ENCODE measurements around the gene PRSS23. TPM values are rescaled to one million over a fixed set of nuclear protein-coding genes. Genes with fewer than 3 reads are reported as not detected.

Gene PRSS23
- total RNA-seq, 2 experiments from 2014 or later, result 0.35 to 0.38 TPM

DNA sequence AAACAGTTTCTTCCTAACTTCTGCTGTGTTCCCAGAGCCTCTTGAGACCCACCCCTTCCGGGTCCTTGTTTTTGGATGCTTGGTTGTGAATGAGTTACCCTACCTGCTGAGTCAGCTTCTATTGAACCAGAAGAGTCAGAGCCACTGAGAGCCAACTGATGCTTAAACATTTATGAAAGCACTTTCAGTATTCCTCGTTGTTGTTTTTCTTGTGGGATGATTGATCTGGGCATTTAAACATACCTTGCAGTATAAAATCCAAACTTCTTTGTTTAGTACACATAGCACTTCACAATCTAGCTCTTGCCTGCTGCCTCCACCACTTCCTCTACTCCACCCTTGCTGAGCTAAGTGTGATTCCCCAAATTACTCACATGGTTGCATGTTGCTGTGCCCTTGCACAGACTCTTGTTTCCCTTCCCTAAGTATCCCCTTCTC, 5.5 kb downstream of the PRSS23 start:
- Mint-ChIP-seq H3K9me3 (no peaks in the 10 kb centered on the region), H3K4me3 (no peak overlapping the region), H3K36me3 (ENCODE audit: low read depth) (no peaks in the 10 kb centered on the region), H3K27me3 (ENCODE audit: low read depth) (peaks cover 40% of the 10 kb centered on the region), H3K27ac (no peak overlapping the region), H3K4me1 (ENCODE audit: low read depth) (peaks cover 46% of the 10 kb centered on the region)
- CTCF ChIA-PET, result interaction anchor here (0.9 to 1.4 kb wide), 4 partner anchors 15 to 348 kb away, joined by 3 to 4 read pairs (median 4); no protein-coding TSS in a partner anchor
- peak; percentile 75 for DNase-seq
- intact Hi-C loops (cut with micrococcal nuclease), result loop anchor here (1.0 to 5.0 kb wide), 13 partner anchors 63 to 1141 kb away; partner anchors contain the start of genes CCDC83, CREBZF and PICALM

DNA sequence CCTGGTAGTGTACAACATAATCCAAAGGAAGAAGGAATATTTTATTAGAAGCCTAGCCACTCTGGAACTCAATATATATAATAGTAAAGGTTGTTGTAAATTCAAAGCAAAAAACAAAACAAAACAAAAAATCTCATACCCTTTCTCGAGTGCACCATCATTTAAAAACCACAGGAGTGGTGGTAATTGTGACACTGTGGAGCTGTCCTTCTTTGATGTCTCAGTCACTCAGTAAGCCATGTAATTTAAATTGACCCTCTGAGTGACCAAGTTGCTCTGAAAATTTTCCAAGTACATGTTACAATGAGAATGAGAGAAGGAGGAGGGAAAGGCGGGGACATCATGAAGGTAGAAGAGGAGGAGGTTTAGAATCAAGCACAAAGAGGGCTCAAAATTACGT, 6.6 kb downstream of the PRSS23 start:
- Mint-ChIP-seq H3K4me1 (ENCODE audit: low read depth) (peaks cover 43% of the 10 kb centered on the region), H3K27me3 (ENCODE audit: low read depth) (peaks cover 32% of the 10 kb centered on the region), H3K36me3 (ENCODE audit: low read depth) (no peaks in the 10 kb centered on the region), H3K4me3 (no peak overlapping the region), H3K27ac (no peak overlapping the region), H3K9me3 (no peaks in the 10 kb centered on the region)
- intact Hi-C loops (cut with micrococcal nuclease), result loop anchor here (1.0 to 5.0 kb wide), 13 partner anchors 64 to 1142 kb away; partner anchors contain the start of genes CCDC83, CREBZF and PICALM
- CTCF ChIA-PET, result interaction anchor here (1.2 to 1.4 kb wide), 3 partner anchors 14 to 349 kb away, joined by 4 read pairs; no protein-coding TSS in a partner anchor
- no peak for DNase-seq

DNA sequence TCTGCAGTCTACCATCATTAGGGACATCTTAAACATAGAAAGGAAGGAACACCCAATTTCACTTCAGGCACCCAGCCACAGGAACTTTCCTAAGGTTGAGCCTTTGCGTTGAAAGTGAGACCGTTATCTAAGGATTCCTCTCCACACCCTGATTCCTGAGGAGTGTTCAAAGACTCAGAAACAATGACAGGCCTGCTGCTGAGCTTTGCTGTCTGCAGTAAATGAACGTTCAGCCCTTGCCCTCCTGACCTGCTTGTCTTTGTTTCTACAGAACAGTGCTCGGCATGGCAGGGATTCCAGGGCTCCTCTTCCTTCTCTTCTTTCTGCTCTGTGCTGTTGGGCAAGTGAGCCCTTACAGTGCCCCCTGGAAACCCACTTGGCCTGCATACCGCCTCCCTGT, 7.0 kb downstream of the PRSS23 start:
- intact Hi-C loops (cut with micrococcal nuclease), result loop anchor here (2.0 to 5.0 kb wide), 6 partner anchors 445 to 1055 kb away; partner anchors contain the start of genes CCDC83 and PICALM
- H3K9me3 Mint-ChIP-seq, result no peaks in the 10 kb centered on the region
- no peak overlapping the region for H3K4me3 Mint-ChIP-seq
- DNase-seq, result no peak
- no peaks in the 10 kb centered on the region for H3K36me3 Mint-ChIP-seq (ENCODE audit: low read depth)
- H3K27ac Mint-ChIP-seq, result no peak overlapping the region
- peaks cover 30% of the 10 kb centered on the region for H3K27me3 Mint-ChIP-seq (ENCODE audit: low read depth)
- peaks cover 39% of the 10 kb centered on the region for H3K4me1 Mint-ChIP-seq (ENCODE audit: low read depth)
- CTCF ChIA-PET, result no interaction called here

DNA sequence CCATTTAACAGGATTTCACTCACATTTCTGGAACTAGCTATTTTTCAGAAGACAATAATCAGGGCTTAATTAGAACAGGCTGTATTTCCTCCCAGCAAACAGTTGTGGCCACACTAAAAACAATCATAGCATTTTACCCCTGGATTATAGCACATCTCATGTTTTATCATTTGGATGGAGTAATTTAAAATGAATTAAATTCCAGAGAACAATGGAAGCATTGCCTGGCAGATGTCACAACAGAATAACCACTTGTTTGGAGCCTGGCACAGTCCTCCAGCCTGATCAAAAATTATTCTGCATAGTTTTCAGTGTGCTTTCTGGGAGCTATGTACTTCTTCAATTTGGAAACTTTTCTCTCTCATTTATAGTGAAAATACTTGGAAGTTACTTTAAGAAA, 9.2 kb downstream of the PRSS23 start:
- Mint-ChIP-seq H3K9me3 (no peaks in the 10 kb centered on the region), H3K4me3 (no peak overlapping the region), H3K27ac (no peak overlapping the region), H3K36me3 (ENCODE audit: low read depth) (no peaks in the 10 kb centered on the region), H3K4me1 (ENCODE audit: low read depth) (peaks cover 21% of the 10 kb centered on the region), H3K27me3 (ENCODE audit: low read depth) (peaks cover 24% of the 10 kb centered on the region)
- CTCF ChIA-PET, result no interaction called here
- no peak for DNase-seq
- intact Hi-C loops (cut with micrococcal nuclease), result loop anchor here (5.0 kb wide), 3 partner anchors 443 to 742 kb away; partner anchors contain the start of gene PICALM

DNA sequence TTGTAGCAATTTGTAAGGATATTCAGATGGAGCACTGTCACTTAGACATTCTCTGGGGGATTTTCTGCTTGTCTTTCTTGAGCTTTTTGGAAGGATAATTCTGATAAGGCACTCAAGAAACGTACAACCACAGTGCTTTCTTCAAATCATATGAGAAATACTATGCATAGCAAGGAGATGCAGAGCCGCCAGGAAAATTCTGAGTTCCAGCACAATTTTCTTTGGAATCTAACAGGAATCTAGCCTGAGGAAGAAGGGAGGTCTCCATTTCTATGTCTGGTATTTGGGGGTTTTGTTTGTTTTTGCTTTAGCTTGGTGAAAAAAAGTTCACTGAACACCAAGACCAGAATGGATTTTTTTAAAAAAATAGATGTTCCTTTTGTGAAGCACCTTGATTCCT, 9.9 kb downstream of the PRSS23 start:
- peaks cover 19% of the 10 kb centered on the region for H3K27me3 Mint-ChIP-seq (ENCODE audit: low read depth)
- peaks cover 17% of the 10 kb centered on the region for H3K4me1 Mint-ChIP-seq (ENCODE audit: low read depth)
- H3K36me3 Mint-ChIP-seq (ENCODE audit: low read depth), result no peaks in the 10 kb centered on the region
- H3K9me3 Mint-ChIP-seq, result no peaks in the 10 kb centered on the region
- no peak for DNase-seq
- no peak overlapping the region for H3K27ac Mint-ChIP-seq
- intact Hi-C loops (cut with micrococcal nuclease), result no loop called here
- CTCF ChIA-PET, result interaction anchor here (0.9 kb wide), 1 partner anchor 202 kb away, joined by 3 read pairs; no protein-coding TSS in a partner anchor
- no peak overlapping the region for H3K4me3 Mint-ChIP-seq

DNA sequence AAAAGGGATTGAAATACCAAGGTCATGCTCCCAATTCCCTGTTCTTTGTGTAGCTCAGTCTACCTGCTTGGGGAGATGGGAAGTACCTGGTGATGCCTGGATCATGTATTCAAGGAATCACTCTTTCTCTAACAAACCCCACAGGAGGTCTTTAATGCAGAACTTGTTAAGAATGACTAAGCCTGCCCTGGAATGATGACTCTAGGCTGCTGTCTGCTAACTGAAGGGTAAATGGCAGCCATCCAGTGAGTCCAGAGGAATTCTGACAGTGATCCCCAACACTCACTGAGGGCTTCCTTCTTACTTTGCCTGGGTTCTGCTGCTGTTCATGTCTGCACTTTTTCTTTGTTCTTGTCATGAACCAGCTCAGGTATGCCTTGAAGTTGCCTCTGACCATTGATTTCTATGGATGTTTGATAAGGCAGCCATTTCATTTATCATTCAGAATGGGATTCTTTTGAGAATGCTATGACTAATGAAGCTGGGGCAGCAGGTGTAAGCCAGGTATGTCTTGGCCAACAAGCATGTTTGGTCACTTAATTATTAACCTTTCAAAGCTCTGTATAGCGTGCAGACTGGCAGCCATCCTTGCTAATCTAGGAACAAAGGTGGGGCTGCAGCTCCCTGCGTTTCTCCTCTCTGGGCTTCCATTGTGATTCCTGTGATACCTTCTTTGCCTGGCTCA, 11.4 kb downstream of the PRSS23 start:
- H3K27me3 Mint-ChIP-seq (ENCODE audit: low read depth), result peaks cover 30% of the 10 kb centered on the region
- intact Hi-C loops (cut with micrococcal nuclease), result no loop called here

DNA sequence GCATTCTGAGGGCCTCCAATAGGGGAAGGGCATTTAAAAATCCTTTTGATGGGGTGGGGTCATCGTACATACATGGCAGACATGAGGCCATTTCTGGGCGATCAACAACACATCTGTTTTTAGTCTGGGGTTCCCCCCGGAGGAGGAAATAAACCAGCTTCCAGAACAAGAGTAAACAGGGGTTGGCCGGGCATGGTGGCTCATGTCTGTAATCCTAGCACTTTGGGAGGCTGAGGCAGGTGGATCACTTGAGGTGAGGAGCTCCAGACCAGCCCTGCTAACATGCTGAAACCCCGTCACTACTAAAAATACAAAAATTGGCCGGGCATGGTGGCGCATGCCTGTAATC, 12.0 kb downstream of the PRSS23 start:
- H3K27me3 Mint-ChIP-seq (ENCODE audit: low read depth), result peaks cover 26% of the 10 kb centered on the region
- H3K4me1 Mint-ChIP-seq (ENCODE audit: low read depth), result no peaks in the 10 kb centered on the region
- H3K4me3 Mint-ChIP-seq, result no peak overlapping the region
- no peaks in the 10 kb centered on the region for H3K36me3 Mint-ChIP-seq (ENCODE audit: low read depth)
- CTCF ChIA-PET, result interaction anchor here (1.5 kb wide), 1 partner anchor 357 kb away, joined by 4 read pairs; no protein-coding TSS in a partner anchor
- intact Hi-C loops (cut with micrococcal nuclease), result no loop called here
- H3K27ac Mint-ChIP-seq, result no peak overlapping the region
- no peak for DNase-seq
- no peaks in the 10 kb centered on the region for H3K9me3 Mint-ChIP-seq

More for the DNA sequence above, 11.4 kb downstream of the PRSS23 start:
- H3K27ac Mint-ChIP-seq, result no peak overlapping the region
- peaks cover 2% of the 10 kb centered on the region for H3K4me1 Mint-ChIP-seq (ENCODE audit: low read depth)
- no peaks in the 10 kb centered on the region for H3K9me3 Mint-ChIP-seq
- no peak overlapping the region for H3K4me3 Mint-ChIP-seq
- no peaks in the 10 kb centered on the region for H3K36me3 Mint-ChIP-seq (ENCODE audit: low read depth)
- CTCF ChIA-PET, result interaction anchor here (1.5 kb wide), 1 partner anchor 357 kb away, joined by 4 read pairs; no protein-coding TSS in a partner anchor
- no peak for DNase-seq

DNA sequence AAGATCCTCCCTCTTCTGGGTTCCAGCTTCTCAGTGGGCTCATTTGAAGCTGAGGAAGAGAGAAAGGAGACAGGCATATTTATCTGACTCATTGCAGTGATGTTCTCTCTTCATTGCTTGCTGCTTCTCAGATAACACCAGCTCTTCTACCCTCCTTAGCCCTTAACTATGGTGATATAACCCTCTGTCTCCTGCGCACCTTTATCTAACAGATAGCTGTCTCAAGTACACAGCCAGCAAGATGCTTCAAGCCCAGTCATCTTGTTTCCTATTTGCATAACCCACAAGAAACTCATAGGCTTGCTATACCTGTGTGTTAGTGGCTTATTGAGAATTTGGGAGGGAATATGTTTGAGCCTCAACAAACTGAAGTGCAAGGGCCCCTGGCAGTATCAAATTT, 12.6 kb downstream of the PRSS23 start:
- H3K4me3 Mint-ChIP-seq, result no peak overlapping the region
- no peaks in the 10 kb centered on the region for H3K9me3 Mint-ChIP-seq
- CTCF ChIA-PET, result interaction anchor here (1.5 kb wide), 1 partner anchor 358 kb away, joined by 4 read pairs; no protein-coding TSS in a partner anchor
- intact Hi-C loops (cut with micrococcal nuclease), result no loop called here
- peaks cover 29% of the 10 kb centered on the region for H3K27me3 Mint-ChIP-seq (ENCODE audit: low read depth)
- H3K36me3 Mint-ChIP-seq (ENCODE audit: low read depth), result no peaks in the 10 kb centered on the region
- H3K4me1 Mint-ChIP-seq (ENCODE audit: low read depth), result no peaks in the 10 kb centered on the region
- no peak for DNase-seq
- H3K27ac Mint-ChIP-seq, result no peak overlapping the region

DNA sequence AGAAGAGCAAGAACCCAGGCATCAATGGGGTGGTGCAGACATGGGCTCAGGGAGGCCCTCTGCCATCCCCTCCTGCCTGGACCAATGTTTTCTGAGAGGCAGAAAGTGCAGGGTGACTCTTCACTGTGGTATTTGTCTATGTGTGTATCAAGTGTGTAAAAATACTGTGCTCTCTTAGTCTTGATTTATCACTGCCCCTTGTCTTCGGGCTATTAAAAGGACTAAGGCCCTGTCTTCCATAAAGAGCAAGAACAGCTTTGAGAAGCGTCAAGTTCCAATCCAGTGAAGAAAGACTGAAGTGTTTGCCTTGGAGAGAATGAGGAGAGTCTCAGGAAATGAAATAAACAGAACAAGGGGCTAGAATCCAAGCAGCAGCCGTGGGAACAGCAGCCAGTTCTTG, 14.4 kb downstream of the PRSS23 start:
- CTCF ChIA-PET, result interaction anchor here (1.0 to 3.7 kb wide), 4 partner anchors 206 to 359 kb away, joined by 3 to 15 read pairs (median 4); no protein-coding TSS in a partner anchor
- Mint-ChIP-seq H3K27me3 (ENCODE audit: low read depth) (peaks cover 29% of the 10 kb centered on the region), H3K36me3 (ENCODE audit: low read depth) (no peaks in the 10 kb centered on the region), H3K27ac (no peak overlapping the region), H3K4me3 (no peak overlapping the region), H3K4me1 (ENCODE audit: low read depth) (peaks cover 4% of the 10 kb centered on the region), H3K9me3 (no peaks in the 10 kb centered on the region)
- intact Hi-C loops (cut with micrococcal nuclease), result loop anchor here (5.0 kb wide), 1 partner anchor 1217 kb away; no protein-coding TSS in a partner anchor
- DNase-seq, result no peak

DNA sequence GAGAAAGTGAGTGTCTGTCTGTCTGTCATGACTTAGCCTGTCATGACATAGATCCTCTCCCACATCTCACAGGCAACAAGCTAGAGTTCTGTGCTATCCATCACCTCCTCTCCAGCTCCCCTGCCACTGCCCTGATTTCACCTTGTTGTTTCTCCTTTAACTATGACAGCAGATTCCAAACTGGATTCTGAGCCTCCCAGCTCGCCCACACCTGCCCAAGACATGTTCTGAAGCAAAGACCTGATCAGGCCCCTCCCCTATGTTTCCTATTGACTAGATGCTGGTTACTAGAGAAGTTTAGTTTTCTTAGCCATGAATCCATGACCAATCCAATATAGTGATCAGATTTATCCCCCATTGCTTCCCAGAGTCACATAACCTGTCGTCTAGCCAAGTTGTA, 15.4 kb downstream of the PRSS23 start:
- Mint-ChIP-seq H3K36me3 (ENCODE audit: low read depth) (no peaks in the 10 kb centered on the region), H3K27me3 (ENCODE audit: low read depth) (peaks cover 23% of the 10 kb centered on the region), H3K4me3 (no peak overlapping the region), H3K27ac (no peak overlapping the region), H3K9me3 (no peaks in the 10 kb centered on the region), H3K4me1 (ENCODE audit: low read depth) (peaks cover 4% of the 10 kb centered on the region)
- DNase-seq, result no peak
- intact Hi-C loops (cut with micrococcal nuclease), result loop anchor here (5.0 kb wide), 1 partner anchor 1218 kb away; no protein-coding TSS in a partner anchor
- CTCF ChIA-PET, result interaction anchor here (0.7 to 3.7 kb wide), 7 partner anchors 54 to 961 kb away, joined by 3 to 15 read pairs (median 3); partner anchors contain the start of gene CCDC83

DNA sequence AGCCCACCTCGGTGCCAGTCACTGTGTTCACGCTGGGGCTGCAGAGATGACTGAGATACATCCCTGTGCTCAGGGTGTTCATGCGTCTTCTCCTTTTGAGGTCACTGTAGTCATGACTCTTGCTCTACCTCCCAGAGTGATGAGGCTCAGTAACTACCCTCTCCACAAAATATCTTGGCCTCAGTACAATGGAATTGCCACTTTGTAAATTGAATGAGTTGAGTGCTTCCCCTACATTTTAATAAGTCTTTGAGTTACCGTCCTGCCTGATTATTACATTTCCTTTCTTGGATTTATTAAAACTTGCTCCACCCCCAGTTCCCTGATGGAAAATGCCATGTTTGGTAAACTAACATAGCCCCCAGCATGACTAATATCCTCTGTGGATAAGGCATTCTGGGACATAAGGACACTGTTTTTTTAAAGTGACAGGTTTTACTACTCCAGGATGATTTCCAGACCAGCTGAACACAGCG, 15.9 kb downstream of the PRSS23 start:
- Mint-ChIP-seq H3K4me1 (ENCODE audit: low read depth) (peaks cover 4% of the 10 kb centered on the region), H3K4me3 (no peak overlapping the region), H3K27ac (no peak overlapping the region), H3K27me3 (ENCODE audit: low read depth) (peaks cover 23% of the 10 kb centered on the region), H3K36me3 (ENCODE audit: low read depth) (no peaks in the 10 kb centered on the region), H3K9me3 (no peaks in the 10 kb centered on the region)
- CTCF ChIA-PET, result interaction anchor here (0.7 to 3.7 kb wide), 7 partner anchors 53 to 961 kb away, joined by 3 to 15 read pairs (median 3); partner anchors contain the start of gene CCDC83
- intact Hi-C loops (cut with micrococcal nuclease), result loop anchor here (5.0 kb wide), 1 partner anchor 1219 kb away; no protein-coding TSS in a partner anchor
- no peak for DNase-seq

DNA sequence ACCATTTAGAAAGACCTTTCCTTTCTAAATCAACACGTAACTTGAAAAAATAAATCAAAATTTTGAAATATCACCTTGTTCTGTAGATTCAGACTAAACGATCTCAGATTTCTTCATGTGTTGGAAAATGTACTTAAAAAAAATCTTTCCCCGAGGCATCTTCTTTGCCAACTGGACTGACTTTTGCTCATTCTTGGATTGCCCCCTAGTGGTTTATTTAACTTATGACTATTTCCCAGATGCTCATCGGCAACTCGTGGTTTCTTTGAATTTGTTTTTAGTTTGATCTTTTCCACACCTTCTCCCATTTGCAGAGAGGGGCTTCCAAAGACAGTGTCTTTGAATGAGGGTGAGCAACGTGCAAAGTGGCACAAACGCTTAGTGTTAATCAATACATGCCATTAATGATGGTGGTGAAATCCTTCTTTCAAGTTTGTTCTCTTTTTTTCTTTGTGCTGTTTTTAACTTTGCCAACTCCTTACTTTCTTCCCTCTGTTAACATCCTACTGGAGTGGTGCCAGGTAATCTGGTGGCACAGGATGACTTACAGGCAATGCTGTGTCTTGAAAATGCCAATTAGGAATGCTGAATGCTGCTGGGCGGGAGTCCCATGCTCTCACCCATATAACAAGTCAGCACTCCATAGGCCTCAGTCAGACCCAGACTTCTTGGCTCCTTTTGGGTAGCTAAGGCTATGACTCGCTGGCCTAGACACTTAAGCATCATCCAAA, 18.3 kb downstream of the PRSS23 start:
- H3K27ac Mint-ChIP-seq, result no peak overlapping the region
- H3K4me1 Mint-ChIP-seq (ENCODE audit: low read depth), result peaks cover 4% of the 10 kb centered on the region
- no peak overlapping the region for H3K4me3 Mint-ChIP-seq
- no peaks in the 10 kb centered on the region for H3K36me3 Mint-ChIP-seq (ENCODE audit: low read depth)
- intact Hi-C loops (cut with micrococcal nuclease), result loop anchor here (1.0 to 5.0 kb wide), 7 partner anchors 142 to 1221 kb away; partner anchors contain the start of gene CCDC83
- CTCF ChIA-PET, result interaction anchor here (0.9 to 3.7 kb wide), 3 partner anchors 210 to 364 kb away, joined by 3 to 15 read pairs (median 4); no protein-coding TSS in a partner anchor
- no peak for DNase-seq
- H3K27me3 Mint-ChIP-seq (ENCODE audit: low read depth), result peaks cover 21% of the 10 kb centered on the region
- H3K9me3 Mint-ChIP-seq, result no peaks in the 10 kb centered on the region
